Measurements from ENCODE around the gene ZNF385A. TPM values are rescaled to one million over a fixed set of nuclear protein-coding genes. Genes with fewer than 3 reads are reported as not detected.

ZNF385A gene
- total and polyA plus RNA-seq, 8 donors, result 1.2 to 35.7 (median 12.4) TPM

DNA sequence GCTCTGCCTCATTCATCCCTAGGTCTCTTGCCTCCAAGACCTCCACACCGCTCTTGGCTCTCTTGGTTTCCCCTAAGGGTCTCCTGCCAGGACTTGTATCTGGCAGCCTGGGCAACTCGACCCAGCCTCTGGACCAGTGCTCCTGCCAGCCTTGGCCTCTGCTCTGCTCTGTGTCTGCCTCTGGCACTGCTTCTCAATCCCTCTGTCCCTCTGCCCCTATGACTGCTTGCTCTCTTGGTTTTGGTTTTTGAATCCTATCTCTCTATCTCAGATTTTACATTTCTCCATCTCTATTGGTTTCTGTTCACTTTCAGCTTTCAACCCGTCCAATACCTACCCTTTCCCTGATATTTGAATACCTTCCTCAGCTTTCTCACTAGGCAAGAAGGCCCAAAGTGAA, 28.3 kb upstream of the ZNF385A start:
- intact Hi-C loops (cut with DNase I; ENCODE audit: low total_unique reads), result no loop called here
- Histone ChIP-seq H3K4me3 (peak overlapping the region in 3 of 4 donors; percentile 23 to 82 (median 76)), H3K36me3 (peaks cover 24 to 44% (median 37%) of the 10 kb centered on the region in 4 donors), H3K4me1 (peaks cover 55 to 94% (median 64%) of the 10 kb centered on the region in 4 donors), H3K27me3 (peaks cover 0 to under 1% (median 0%) of the 10 kb centered on the region in 3 donors), H3K9me3 (no peaks in the 10 kb centered on the region), H3K27ac (peak overlapping the region; percentile 14 to 93 (median 71))
- no peak for DNase-seq
- TF ChIP-seq POLR2A (IDR thresholded peaks at IDR 0.05), result no peak
- whole genome bisulfite sequencing, 5 donors, result 63 to 83% (median 75%) methylated on average over 3 of the region's 3 CpGs

GRCh38 chr12:54412348-54412747, 27.8 kb upstream of the ZNF385A start:
- peak overlapping the region in 2 of 4 donors; percentile 76 to 82 for H3K4me3 ChIP-seq
- H3K9me3 ChIP-seq, result no peaks in the 10 kb centered on the region
- peaks cover 28 to 49% (median 42%) of the 10 kb centered on the region in 4 donors for H3K36me3 ChIP-seq
- peak overlapping the region; percentile 14 to 93 (median 71) for H3K27ac ChIP-seq
- no peaks in the 10 kb centered on the region for H3K27me3 ChIP-seq
- TF ChIP-seq POLR2A (IDR thresholded peaks at IDR 0.05) (no peak), POLR2AphosphoS5 (IDR thresholded peaks at IDR 0.05) (no peak), EP300 (IDR thresholded peaks at IDR 0.05) (no peak), CTCF (IDR thresholded peaks at IDR 0.05) (no peak)
- DNase-seq, result no peak
- WGBS, 5 donors, result 69 to 92% (median 74%) methylated on average over 4 of the region's 4 CpGs
- H3K4me1 ChIP-seq, result peaks cover 52 to 94% (median 59%) of the 10 kb centered on the region in 4 donors
- intact Hi-C loops (cut with DNase I; ENCODE audit: low total_unique reads), result no loop called here

DNA sequence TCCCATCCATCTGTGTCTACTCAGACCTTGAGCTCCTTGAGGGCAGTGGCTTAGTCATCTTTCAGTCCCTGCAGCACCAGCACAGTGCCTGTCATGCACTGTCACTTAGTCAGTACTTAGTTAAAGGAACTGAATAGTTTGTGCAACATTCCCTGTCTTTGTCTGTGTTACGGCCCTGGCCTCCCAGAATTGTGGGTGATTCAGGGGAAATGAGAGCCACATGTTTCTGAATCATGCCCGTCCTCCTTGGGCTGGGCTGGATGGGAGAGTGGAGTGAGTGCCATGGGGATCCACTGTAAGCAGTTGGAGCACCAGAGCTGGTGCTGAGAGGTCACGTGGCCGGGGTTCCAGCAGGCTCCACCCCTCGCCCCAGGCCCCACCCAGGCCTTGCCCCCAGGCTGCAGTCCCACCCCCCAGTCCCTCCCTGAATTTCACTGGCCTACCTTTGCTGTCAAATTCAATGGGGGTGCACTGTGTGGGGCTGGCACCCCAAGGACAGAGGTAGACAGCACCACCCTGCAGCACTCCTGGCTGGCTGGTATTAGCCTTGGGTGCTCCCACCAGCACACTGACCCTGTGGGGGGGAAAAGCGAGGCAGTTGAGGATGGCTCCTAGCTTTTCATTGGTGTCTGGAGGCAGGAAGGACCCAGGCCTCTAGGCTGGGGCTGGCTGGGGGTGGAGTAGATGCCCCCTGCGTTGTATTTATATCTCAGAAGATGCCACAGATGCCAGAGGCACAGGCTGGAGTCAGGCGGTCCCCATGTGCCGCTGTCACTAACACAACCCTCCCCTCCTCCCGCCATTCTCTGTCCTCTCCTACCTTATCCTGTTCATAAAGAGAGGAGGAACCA, 27.1 kb upstream of the ZNF385A start:
- H3K9me3 ChIP-seq, result no peaks in the 10 kb centered on the region
- peak overlapping the region; percentile 11 to 93 (median 71) for H3K27ac ChIP-seq
- H3K4me3 ChIP-seq, result peak overlapping the region in 2 of 4 donors; percentile 76 to 82
- TF ChIP-seq EP300 (IDR thresholded peaks at IDR 0.05) (no peak), POLR2AphosphoS5 (IDR thresholded peaks at IDR 0.05) (peak in 2 of 3 donors; percentile 34 to 74), CTCF (IDR thresholded peaks at IDR 0.05) (no peak), POLR2A (IDR thresholded peaks at IDR 0.05) (no peak)
- H3K27me3 ChIP-seq, result no peaks in the 10 kb centered on the region
- 58 to 64% (median 59%) methylated on average over 7 to 10 of the region's 10 CpGs for WGBS, 5 donors
- peaks cover 50 to 93% (median 53%) of the 10 kb centered on the region in 4 donors for H3K4me1 ChIP-seq
- H3K36me3 ChIP-seq, result peaks cover 30 to 56% (median 49%) of the 10 kb centered on the region in 4 donors
- intact Hi-C loops (cut with DNase I; ENCODE audit: low total_unique reads), result no loop called here
- DNase-seq, result peak in 1 of 2 donors; percentile 31

DNA sequence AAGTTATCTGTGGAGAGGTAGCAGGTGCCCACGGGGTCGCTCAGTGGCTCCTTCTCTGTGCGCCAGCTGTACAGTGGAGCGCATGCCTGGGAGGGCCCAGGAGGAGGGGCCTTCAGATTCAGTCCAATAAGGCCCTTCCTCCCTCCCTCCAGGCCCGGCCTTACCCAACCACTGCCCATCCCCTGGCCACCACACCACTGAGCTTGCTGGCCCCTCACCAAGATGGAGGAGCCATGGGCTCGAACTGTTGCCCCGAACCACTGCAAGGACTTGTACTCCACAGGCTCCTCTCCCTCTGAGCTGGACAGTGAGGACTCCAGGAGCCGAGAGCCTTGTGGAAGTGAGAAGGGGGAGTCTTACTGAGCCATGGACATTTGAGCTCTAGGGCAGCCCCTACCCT, 24.7 kb upstream of the ZNF385A start:
- Histone ChIP-seq H3K27ac (peak overlapping the region in 1 of 5 donors; percentile 17), H3K9me3 (no peaks in the 10 kb centered on the region), H3K27me3 (no peaks in the 10 kb centered on the region), H3K4me1 (peaks cover 30 to 70% (median 32%) of the 10 kb centered on the region in 4 donors), H3K4me3 (no peak overlapping the region), H3K36me3 (peaks cover 46 to 80% (median 73%) of the 10 kb centered on the region in 4 donors)
- no peak for DNase-seq
- intact Hi-C loops (cut with DNase I; ENCODE audit: low total_unique reads), result no loop called here
- TF ChIP-seq POLR2AphosphoS5 (IDR thresholded peaks at IDR 0.05), result no peak
- TF ChIP-seq EP300 (IDR thresholded peaks at IDR 0.05), result no peak
- WGBS, 5 donors, result 70 to 94% (median 89%) methylated on average over 4 to 8 of the region's 8 CpGs

DNA sequence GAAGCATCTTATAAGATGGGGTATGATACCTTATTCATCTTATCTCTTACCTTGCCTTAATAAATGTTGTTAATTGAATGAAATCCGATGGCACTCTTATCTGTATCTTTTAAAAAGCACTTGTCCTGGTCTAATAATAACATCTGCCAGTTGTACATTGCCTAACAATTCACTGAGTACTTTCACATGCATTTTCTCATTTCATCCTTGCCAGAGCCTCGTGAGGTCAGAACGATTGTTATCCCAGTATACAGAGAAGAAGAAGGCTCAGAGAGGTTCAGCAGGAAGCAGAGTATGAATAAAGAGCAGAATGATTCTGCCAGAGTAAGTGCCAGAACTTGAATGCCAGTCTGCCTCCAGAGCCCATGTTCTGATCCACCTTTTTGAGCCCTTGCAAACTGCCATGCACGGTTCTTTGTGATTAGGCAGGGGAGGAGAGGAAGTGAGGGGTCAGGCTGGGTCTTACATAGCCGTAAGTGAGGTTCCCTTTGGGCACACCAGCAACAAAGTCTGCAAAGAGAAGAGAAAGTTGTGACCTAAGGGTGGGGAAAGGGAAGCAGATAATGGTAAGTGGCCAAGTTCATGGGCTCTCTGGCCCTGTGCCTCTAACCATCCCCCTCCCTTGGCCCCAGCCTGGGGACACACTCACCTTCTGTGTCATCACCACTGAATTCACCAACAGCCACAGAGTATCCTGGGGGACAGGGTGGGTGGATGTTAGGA, 22.8 kb upstream of the ZNF385A start:
- Histone ChIP-seq H3K27me3 (no peaks in the 10 kb centered on the region), H3K4me1 (peaks cover 11 to 50% (median 13%) of the 10 kb centered on the region in 4 donors), H3K27ac (peak overlapping the region in 3 of 5 donors; percentile 21 to 52 (median 26)), H3K4me3 (no peak overlapping the region), H3K36me3 (peaks cover 62 to 99% (median 92%) of the 10 kb centered on the region in 4 donors), H3K9me3 (no peaks in the 10 kb centered on the region)
- DNase-seq, result no peak
- WGBS, 5 donors, result 54 to 66% (median 60%) methylated on average over 5 of the region's 5 CpGs
- TF ChIP-seq POLR2A (IDR thresholded peaks at IDR 0.05), result no peak
- no peak for TF ChIP-seq POLR2AphosphoS5 (IDR thresholded peaks at IDR 0.05)
- no peak for TF ChIP-seq CTCF (IDR thresholded peaks at IDR 0.05)
- TF ChIP-seq EP300 (IDR thresholded peaks at IDR 0.05), result no peak
- intact Hi-C loops (cut with DNase I; ENCODE audit: low total_unique reads), result no loop called here
